Measurements from ENCODE around the gene MPST. TPM values are rescaled to one million over a fixed set of nuclear protein-coding genes. Genes with fewer than 3 reads are reported as not detected.
A peak's percentile ranks its signal among the peaks of the same experiment; 100 is the strongest.

Gene MPST
- polyA plus RNA-seq, 1 donor from 2014 or later, result 56.0 TPM

DNA sequence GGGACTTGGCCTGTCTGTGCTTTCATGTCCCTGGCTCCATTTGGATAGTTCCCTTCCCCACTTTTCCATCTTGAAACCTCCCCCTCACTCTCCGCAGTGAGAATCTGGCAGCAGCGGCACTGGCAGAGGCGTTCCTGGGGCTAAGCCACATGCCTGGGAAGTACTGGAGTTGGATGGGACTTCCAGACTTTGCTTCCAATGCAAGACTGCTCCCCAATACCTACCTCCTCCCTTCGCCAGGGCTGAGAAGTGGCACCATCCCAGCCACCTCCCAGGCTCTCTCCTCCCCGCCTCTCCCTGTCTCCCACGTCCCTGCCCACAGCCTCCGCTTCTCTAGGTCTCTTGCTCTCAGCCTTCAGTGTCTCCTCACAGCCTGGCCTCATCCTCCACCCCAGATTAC lies 16.9 kb upstream of the MPST start:
- Histone ChIP-seq H3K9me3 (ENCODE audit: low read length) (no peaks in the 10 kb centered on the region), H3K4me3 (ENCODE audit: low read length) (no peak overlapping the region), H3F3A (ENCODE audit: insufficient read depth, low read length, poor library complexity, severe bottlenecking) (no peaks in the 10 kb centered on the region), H2AFZ (ENCODE audit: low read depth, low read length) (no peak overlapping the region), H3K36me3 (ENCODE audit: insufficient read depth, low read length) (no peaks in the 10 kb centered on the region), H3K79me2 (replicated peaks; ENCODE audit: insufficient read depth, low read length) (no peaks in the 10 kb centered on the region), H3K9me2 (ENCODE audit: insufficient read depth, low read length) (no peaks in the 10 kb centered on the region), H3K4me2 (ENCODE audit: low read length) (no peak overlapping the region), H3K27ac (ENCODE audit: low read length) (no peak overlapping the region), H3K9ac (ENCODE audit: low read length) (no peak overlapping the region), H4K20me1 (ENCODE audit: insufficient read depth) (no peaks in the 10 kb centered on the region), H3K27me3 (ENCODE audit: insufficient read depth, low read depth, low read length) (no peaks in the 10 kb centered on the region)
- TF ChIP-seq RAD21 (conservative IDR thresholded peaks at IDR 0.05) (no peak), CTCF (IDR thresholded peaks at IDR 0.05; ENCODE audit: poor library complexity, severe bottlenecking) (no peak), POLR2AphosphoS5 (IDR thresholded peaks at IDR 0.05) (no peak), TAF1 (IDR thresholded peaks at IDR 0.05; ENCODE audit: low read depth) (no peak), EZH2 (IDR thresholded peaks at IDR 0.05; ENCODE audit: borderline replicate concordance, insufficient read depth, low read length, poor library complexity, severe bottlenecking) (no peak), SMC3 (conservative IDR thresholded peaks at IDR 0.05; ENCODE audit: poor library complexity) (no peak), EP300 (conservative IDR thresholded peaks at IDR 0.05; ENCODE audit: poor library complexity, severe bottlenecking) (no peak), MXI1 (conservative IDR thresholded peaks at IDR 0.05; ENCODE audit: poor library complexity, severe bottlenecking) (no peak), REST (IDR thresholded peaks at IDR 0.05; ENCODE audit: borderline replicate concordance) (no peak)

- Histone ChIP-seq H3K9ac (ENCODE audit: low read length) (no peak overlapping the region), H3K27me3 (ENCODE audit: insufficient read depth, low read depth, low read length) (no peaks in the 10 kb centered on the region), H3K27ac (ENCODE audit: low read length) (peak overlapping the region; percentile 59), H4K20me1 (ENCODE audit: insufficient read depth) (no peaks in the 10 kb centered on the region), H3K9me2 (ENCODE audit: insufficient read depth, low read length) (no peaks in the 10 kb centered on the region), H3K36me3 (ENCODE audit: insufficient read depth, low read length) (no peaks in the 10 kb centered on the region), H3F3A (ENCODE audit: insufficient read depth, low read length, poor library complexity, severe bottlenecking) (no peaks in the 10 kb centered on the region), H3K79me2 (replicated peaks; ENCODE audit: insufficient read depth, low read length) (no peaks in the 10 kb centered on the region), H3K4me2 (ENCODE audit: low read length) (peak overlapping the region; percentile 6), H3K9me3 (ENCODE audit: low read length) (no peaks in the 10 kb centered on the region), H2AFZ (ENCODE audit: low read depth, low read length) (no peak overlapping the region), H3K4me3 (ENCODE audit: low read length) (peak overlapping the region; percentile 30)
- no peak for TF ChIP-seq CTCF (IDR thresholded peaks at IDR 0.05; ENCODE audit: poor library complexity, severe bottlenecking)
- no peak for TF ChIP-seq RAD21 (conservative IDR thresholded peaks at IDR 0.05)
- peak; percentile 38 for TF ChIP-seq REST (IDR thresholded peaks at IDR 0.05; ENCODE audit: borderline replicate concordance)
Measured at GRCh38 chr22:37007651-37008050, 11.9 kb upstream of the MPST start.
